Endothelial cell of umbilical vein (primary cell): ENCODE measurements around the gene AATF. TPM values are rescaled to one million over a fixed set of nuclear protein-coding genes. Genes with fewer than 3 reads are reported as not detected.

ENCODE experiments used
- BruUV-seq: library from RNA; stranded (reverse); fragments of 400-500 nt; replicated peaks from 2 replicates; lab custom pipeline; 2021; lab: Mats Ljungman, UMichigan
- CTCF ChIA-PET: fragments of 300-600, 350-600 bp; sonication (Branson Sonifier 250); formaldehyde crosslinking; loops from one replicate; lab custom pipeline; 2021; ENCODE audit warnings: antibody characterized with exemption, inconsistent platforms; lab: Charles Lee
- POLR2A ChIA-PET: fragments of 300-600, 350-600 bp; sonication (Branson Sonifier 250); formaldehyde crosslinking; loops from one replicate; lab custom pipeline; 2021; ENCODE audit warnings: antibody characterized with exemption, inconsistent platforms; lab: Charles Lee
- DNase-seq: peaks from one replicate; pipeline ENCODE4 v3.0.0-alpha.2; 2011; ENCODE audit warnings: low read depth, low spot score
- FAIRE-seq: peaks from 2 replicates; lab custom pipeline; 2011; peaks lifted over from hg19 to GRCh38; lab: Jason Lieb, UNC
- H2AFZ ChIP-seq: 2 replicates; pipeline ENCODE4 v1.6.0; 2012; ENCODE audit warnings: low read depth, low read length, control low read depth, inconsistent platforms
- H3K27ac ChIP-seq: 2 replicates; pipeline ENCODE4 v1.5.1; 2011; ENCODE audit warnings: low read depth, mild to moderate bottlenecking, control low read depth, low read length, moderate library complexity; ENCODE audit not compliant: insufficient read depth
- H3K27me3 ChIP-seq, 2 experiments: 2 replicates each; pipeline versions ENCODE4 v1.6.0 to v1.6.1; 2011; ENCODE audit warnings: low read length in 2 of 2, mixed read lengths in 1 of 2; ENCODE audit not compliant: control insufficient read depth in 2 of 2, insufficient read depth in 2 of 2
- H3K36me3 ChIP-seq, 2 experiments: 2 replicates in 1 of 2; 3 replicates in 1 of 2; pipeline ENCODE4 v1.5.1; 2011; ENCODE audit warnings: low read length in 2 of 2, mild to moderate bottlenecking in 1 of 2, moderate library complexity in 1 of 2; ENCODE audit not compliant: control insufficient read depth in 2 of 2, insufficient read depth in 2 of 2; ENCODE audit errors: extremely low read depth in 1 of 2
- H3K4me1 ChIP-seq: 3 replicates; pipeline ENCODE4 v1.5.1; 2011; ENCODE audit warnings: mild to moderate bottlenecking, low read length; ENCODE audit not compliant: control insufficient read depth, insufficient read depth; ENCODE audit errors: extremely low read depth
- H3K4me2 ChIP-seq: 2 replicates; pipeline ENCODE4 v1.6.1; 2011; ENCODE audit warnings: low read length, control low read depth, mixed read lengths; ENCODE audit not compliant: insufficient read depth
- H3K4me3 ChIP-seq, 3 experiments: fragments of 200-600 bp in 1 of 3; sonication (generic), shearing (Covaris generic) in 1 of 3; replicated peaks in 1 of 3; 2 replicates each; pipeline ENCODE4 v1.5.1; 2011 to 2016; ENCODE audit warnings: control low read depth in 3 of 3, low read length in 3 of 3, mild to moderate bottlenecking in 2 of 3, inconsistent platforms in 1 of 3, low read depth in 1 of 3, moderate library complexity in 1 of 3; ENCODE audit not compliant: insufficient read depth in 1 of 3
- H3K79me2 ChIP-seq: 2 replicates; pipeline ENCODE4 v1.6.0; 2012; ENCODE audit warnings: low read length, inconsistent platforms; ENCODE audit not compliant: control insufficient read depth, insufficient read depth
- H3K9ac ChIP-seq: replicated peaks from 2 replicates; pipeline ENCODE3; 2011; ENCODE audit warnings: low read length, control low read depth; ENCODE audit not compliant: insufficient read depth; ENCODE audit errors: extremely low read depth
- H3K9me1 ChIP-seq: replicated peaks from 3 replicates; pipeline ENCODE4 v1.6.0; 2011; ENCODE audit warnings: mild to moderate bottlenecking, low read length; ENCODE audit not compliant: control insufficient read depth, insufficient read depth; ENCODE audit errors: extremely low read depth
- H3K9me3 ChIP-seq: replicated peaks from 2 replicates; pipeline ENCODE4 v1.5.1; 2012; ENCODE audit warnings: low read length, inconsistent platforms; ENCODE audit not compliant: control insufficient read depth, insufficient read depth
- H4K20me1 ChIP-seq: replicated peaks from 2 replicates; pipeline ENCODE3; 2011; ENCODE audit warnings: mild to moderate bottlenecking, low read length; ENCODE audit not compliant: control insufficient read depth, insufficient read depth; ENCODE audit errors: extremely low read depth
- EZH2 ChIP-seq: IDR thresholded peaks from 2 replicates; pipeline ENCODE4 v1.6.1; 2012; ENCODE audit warnings: borderline replicate concordance, low read depth, mild to moderate bottlenecking, moderate library complexity, low read length, inconsistent platforms; ENCODE audit not compliant: severe bottlenecking
- FOS ChIP-seq: IDR thresholded peaks from 2 replicates; pipeline ENCODE4 v1.6.1; 2011; ENCODE audit warnings: mild to moderate bottlenecking, low read length, moderate library complexity, borderline replicate concordance; ENCODE audit not compliant: insufficient read depth
- JUN ChIP-seq: IDR thresholded peaks from 2 replicates; pipeline ENCODE4 v1.6.1; 2011; ENCODE audit warnings: borderline replicate concordance, low read depth; ENCODE audit not compliant: insufficient read length, insufficient read depth
- MYC ChIP-seq: IDR thresholded peaks from one replicate; pipeline ENCODE4 v1.6.1; 2011; ENCODE audit warnings: mild to moderate bottlenecking, low read depth, low read length
- POLR2A ChIP-seq: IDR thresholded peaks from 2 replicates; pipeline ENCODE4 v1.6.1; 2012; ENCODE audit warnings: low read depth, mild to moderate bottlenecking, control low read depth, low read length
- POLR2AphosphoS5 ChIP-seq: IDR thresholded peaks from 2 replicates; pipeline ENCODE4 v1.6.1; 2012; ENCODE audit warnings: low read depth, mild to moderate bottlenecking, control low read depth, low read length, moderate library complexity; ENCODE audit not compliant: insufficient read depth
- dilution Hi-C: fragments of 300-500 bp; cut with MboI; formaldehyde crosslinking; loops from one replicate; pipeline ENCODE4 v1.15.0; 2019; ENCODE audit warnings: low sequenced_read_pairs; ENCODE audit not compliant: extremely low pct_ligation_motif_present
- intact Hi-C: fragments of 100-400 bp; cut with micrococcal nuclease; formaldehyde crosslinking; loops from one replicate; pipeline ENCODE4 v1.10.0; 2022
- polyA plus RNA-seq, 4 experiments: library from polyadenylated mRNA; depleted of rRNA in 3 of 4; stranded (reverse) in 3 of 4; unstranded in 1 of 4; fragments of >200 nt; gene quantifications; 2 replicates each; pipeline versions ENCODE4 v1.2.1 to v1.2.3, GENCODE V29; 2011 to 2012; ENCODE audit warnings: missing spikeins in 1 of 4
- total RNA-seq: library from RNA; stranded (reverse); gene quantifications from 2 replicates; pipeline ENCODE4 v1.2.3, GENCODE V29; 2021
- TF ChIP-seq, protein P1 (sequence below), 2 donors: IDR thresholded peaks; 1 replicate in 1 of 2; 2 replicates in 1 of 2; pipeline ENCODE4 v1.5.1; 2011; ENCODE audit warnings: low read length in 2 of 2, mild to moderate bottlenecking in 2 of 2, moderate library complexity in 2 of 2, control low read depth in 1 of 2, inconsistent platforms in 1 of 2, low read depth in 1 of 2; ENCODE audit not compliant: insufficient read depth in 1 of 2; ENCODE audit errors: extremely low read depth in 1 of 2
- TF ChIP-seq, protein P2 (sequence below): IDR thresholded peaks from 2 replicates; pipeline ENCODE4 v1.6.1; 2011; ENCODE audit not compliant: insufficient read depth, insufficient read length

The AATF gene
- total and polyA plus RNA-seq, 2 donors (not counting 3 experiments of a cell fraction or from before 2014, with no cell fraction given): 15.7 to 47.2 TPM

DNA sequence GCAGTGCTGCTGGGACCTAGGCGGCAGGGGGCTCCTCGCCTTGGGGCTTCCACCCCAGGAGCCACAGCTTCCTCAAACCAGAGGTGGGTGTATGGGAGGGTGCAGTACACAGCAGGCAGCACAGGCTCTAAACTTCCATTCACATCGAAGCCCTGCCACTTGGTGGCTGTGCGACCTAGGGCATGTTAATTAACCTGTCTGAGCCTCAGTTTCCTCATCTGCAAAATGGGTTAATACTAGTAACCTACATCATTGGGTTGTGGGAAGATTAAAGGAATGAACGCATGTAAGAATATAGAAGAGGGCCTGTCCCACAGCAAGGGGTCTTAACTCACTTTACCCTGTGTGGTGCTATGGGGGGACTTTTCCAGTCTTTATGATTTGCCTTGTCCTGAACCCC lies 38.2 kb upstream of the AATF start:
- Histone ChIP-seq H3K4me1 (no peaks in the 10 kb centered on the region), H3K9me3 (no peaks in the 10 kb centered on the region), H3K36me3 (no peaks in the 10 kb centered on the region), H3K9me1 (no peaks in the 10 kb centered on the region), H3K4me3 (no peak overlapping the region), H2AFZ (no peak overlapping the region), H3K27ac (no peak overlapping the region), H3K79me2 (no peaks in the 10 kb centered on the region), H3K27me3 (peaks cover 12 to 13% of the 10 kb centered on the region in 2 experiments), H3K9ac (no peak overlapping the region), H3K4me2 (no peak overlapping the region), H4K20me1 (no peaks in the 10 kb centered on the region)
- DNase-seq (no peak), FAIRE-seq (no peak)
- POLR2A ChIA-PET: no interaction called here
- dilution Hi-C loops: no loop called here
- TF ChIP-seq POLR2AphosphoS5: no peak
- no peak for TF ChIP-seq JUN
- TF ChIP-seq, protein P1, sequence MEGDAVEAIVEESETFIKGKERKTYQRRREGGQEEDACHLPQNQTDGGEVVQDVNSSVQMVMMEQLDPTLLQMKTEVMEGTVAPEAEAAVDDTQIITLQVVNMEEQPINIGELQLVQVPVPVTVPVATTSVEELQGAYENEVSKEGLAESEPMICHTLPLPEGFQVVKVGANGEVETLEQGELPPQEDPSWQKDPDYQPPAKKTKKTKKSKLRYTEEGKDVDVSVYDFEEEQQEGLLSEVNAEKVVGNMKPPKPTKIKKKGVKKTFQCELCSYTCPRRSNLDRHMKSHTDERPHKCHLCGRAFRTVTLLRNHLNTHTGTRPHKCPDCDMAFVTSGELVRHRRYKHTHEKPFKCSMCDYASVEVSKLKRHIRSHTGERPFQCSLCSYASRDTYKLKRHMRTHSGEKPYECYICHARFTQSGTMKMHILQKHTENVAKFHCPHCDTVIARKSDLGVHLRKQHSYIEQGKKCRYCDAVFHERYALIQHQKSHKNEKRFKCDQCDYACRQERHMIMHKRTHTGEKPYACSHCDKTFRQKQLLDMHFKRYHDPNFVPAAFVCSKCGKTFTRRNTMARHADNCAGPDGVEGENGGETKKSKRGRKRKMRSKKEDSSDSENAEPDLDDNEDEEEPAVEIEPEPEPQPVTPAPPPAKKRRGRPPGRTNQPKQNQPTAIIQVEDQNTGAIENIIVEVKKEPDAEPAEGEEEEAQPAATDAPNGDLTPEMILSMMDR (IDR thresholded peaks at IDR 0.05; ENCODE audit: extremely low read depth in 1 of 2, insufficient read depth in 1 of 2, low read depth in 1 of 2, low read length in 2 of 2): no peak
- TF ChIP-seq EZH2: no peak
- TF ChIP-seq MYC: no peak
- TF ChIP-seq POLR2A: no peak
- TF ChIP-seq, protein P2, sequence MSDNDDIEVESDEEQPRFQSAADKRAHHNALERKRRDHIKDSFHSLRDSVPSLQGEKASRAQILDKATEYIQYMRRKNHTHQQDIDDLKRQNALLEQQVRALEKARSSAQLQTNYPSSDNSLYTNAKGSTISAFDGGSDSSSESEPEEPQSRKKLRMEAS: no peak
- no peak for TF ChIP-seq FOS
- no TSS peak for BruUV-seq
- intact Hi-C loops: no loop called here
- CTCF ChIA-PET: interaction anchor here (1.0 kb wide), 1 partner anchor 137 kb away, joined by 3 read pairs; no protein-coding TSS in a partner anchor
